Body of pancreas (tissue), 4 donors: ENCODE results near the gene SLC2A4.
"Not testable (repeated sequence)": the region's sequence is repeated elsewhere in the genome, so short reads cannot be mapped to it uniquely, and the experiment has no call there.

Source experiments
- POLR2A ChIP-seq, 3 donors: fragments of 450-650 bp; IDR thresholded peaks; one replicate each; pipeline ENCODE4 v1.6.1; 2016; ENCODE audit warnings: antibody characterized with exemption in 3 of 3, mild to moderate bottlenecking in 2 of 3
- TF ChIP-seq, protein P1 (sequence below), 7 experiments: fragments of 450-650 bp in 4 of 7; fragments of 200-600 bp in 3 of 7; sonication (generic) in 3 of 7; IDR thresholded peaks; one replicate each; pipeline ENCODE4 v1.5.1; 2016 to 2019; ENCODE audit warnings: antibody characterized with exemption in 7 of 7

DNA sequence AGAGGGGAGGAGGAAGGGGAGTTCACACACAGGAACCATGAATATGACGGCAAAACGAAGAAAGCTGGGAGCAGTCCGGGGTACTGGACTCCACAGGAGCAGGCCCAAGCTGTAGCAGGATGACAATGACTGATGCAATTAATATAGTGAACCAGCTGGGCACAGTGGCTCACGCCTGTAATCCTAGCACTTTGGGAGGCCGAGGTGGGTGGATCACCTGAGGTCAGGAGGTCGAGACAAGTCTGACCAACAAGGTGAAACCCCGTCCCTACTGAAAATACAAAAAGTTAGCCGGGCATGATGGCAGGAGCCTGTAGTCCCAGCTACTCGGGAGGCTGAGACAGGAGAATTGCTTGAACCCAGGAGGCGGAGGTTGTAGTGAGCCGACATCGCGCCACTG lies 54.2 kb downstream of the SLC2A4 start:
- TF ChIP-seq, protein P1, sequence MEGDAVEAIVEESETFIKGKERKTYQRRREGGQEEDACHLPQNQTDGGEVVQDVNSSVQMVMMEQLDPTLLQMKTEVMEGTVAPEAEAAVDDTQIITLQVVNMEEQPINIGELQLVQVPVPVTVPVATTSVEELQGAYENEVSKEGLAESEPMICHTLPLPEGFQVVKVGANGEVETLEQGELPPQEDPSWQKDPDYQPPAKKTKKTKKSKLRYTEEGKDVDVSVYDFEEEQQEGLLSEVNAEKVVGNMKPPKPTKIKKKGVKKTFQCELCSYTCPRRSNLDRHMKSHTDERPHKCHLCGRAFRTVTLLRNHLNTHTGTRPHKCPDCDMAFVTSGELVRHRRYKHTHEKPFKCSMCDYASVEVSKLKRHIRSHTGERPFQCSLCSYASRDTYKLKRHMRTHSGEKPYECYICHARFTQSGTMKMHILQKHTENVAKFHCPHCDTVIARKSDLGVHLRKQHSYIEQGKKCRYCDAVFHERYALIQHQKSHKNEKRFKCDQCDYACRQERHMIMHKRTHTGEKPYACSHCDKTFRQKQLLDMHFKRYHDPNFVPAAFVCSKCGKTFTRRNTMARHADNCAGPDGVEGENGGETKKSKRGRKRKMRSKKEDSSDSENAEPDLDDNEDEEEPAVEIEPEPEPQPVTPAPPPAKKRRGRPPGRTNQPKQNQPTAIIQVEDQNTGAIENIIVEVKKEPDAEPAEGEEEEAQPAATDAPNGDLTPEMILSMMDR (IDR thresholded peaks at IDR 0.05): not testable (repeated sequence)
- TF ChIP-seq POLR2A (IDR thresholded peaks at IDR 0.05): not testable (repeated sequence)
